Endothelial cell of umbilical vein (primary cell): Measurements from ENCODE around the gene GALNT1. TPM values are rescaled to one million over a fixed set of nuclear protein-coding genes. Genes with fewer than 3 reads are reported as not detected.

Source experiments
- BruUV-seq: library from RNA; stranded (reverse); fragments of 400-500 nt; replicated peaks from 2 replicates; lab custom pipeline; 2021; lab: Mats Ljungman, UMichigan
- CTCF ChIA-PET: fragments of 300-600, 350-600 bp; sonication (Branson Sonifier 250); formaldehyde crosslinking; loops from one replicate; lab custom pipeline; 2021; ENCODE audit warnings: antibody characterized with exemption, inconsistent platforms; lab: Charles Lee
- POLR2A ChIA-PET: fragments of 300-600, 350-600 bp; sonication (Branson Sonifier 250); formaldehyde crosslinking; loops from one replicate; lab custom pipeline; 2021; ENCODE audit warnings: antibody characterized with exemption, inconsistent platforms; lab: Charles Lee
- DNase-seq: peaks from one replicate; pipeline ENCODE4 v3.0.0-alpha.2; 2011; ENCODE audit warnings: low read depth, low spot score
- FAIRE-seq: peaks from 2 replicates; lab custom pipeline; 2011; peaks lifted over from hg19 to GRCh38; lab: Jason Lieb, UNC
- H2AFZ ChIP-seq: 2 replicates; pipeline ENCODE4 v1.6.0; 2012; ENCODE audit warnings: low read depth, low read length, control low read depth, inconsistent platforms
- H3K27ac ChIP-seq: 2 replicates; pipeline ENCODE4 v1.5.1; 2011; ENCODE audit warnings: low read depth, mild to moderate bottlenecking, control low read depth, low read length, moderate library complexity; ENCODE audit not compliant: insufficient read depth
- H3K27me3 ChIP-seq, 2 experiments: 2 replicates each; pipeline versions ENCODE4 v1.6.0 to v1.6.1; 2011; ENCODE audit warnings: low read length in 2 of 2, mixed read lengths in 1 of 2; ENCODE audit not compliant: control insufficient read depth in 2 of 2, insufficient read depth in 2 of 2
- H3K36me3 ChIP-seq, 2 experiments: 2 replicates in 1 of 2; 3 replicates in 1 of 2; pipeline ENCODE4 v1.5.1; 2011; ENCODE audit warnings: low read length in 2 of 2, mild to moderate bottlenecking in 1 of 2, moderate library complexity in 1 of 2; ENCODE audit not compliant: control insufficient read depth in 2 of 2, insufficient read depth in 2 of 2; ENCODE audit errors: extremely low read depth in 1 of 2
- H3K4me1 ChIP-seq: 3 replicates; pipeline ENCODE4 v1.5.1; 2011; ENCODE audit warnings: mild to moderate bottlenecking, low read length; ENCODE audit not compliant: control insufficient read depth, insufficient read depth; ENCODE audit errors: extremely low read depth
- H3K4me2 ChIP-seq: 2 replicates; pipeline ENCODE4 v1.6.1; 2011; ENCODE audit warnings: low read length, control low read depth, mixed read lengths; ENCODE audit not compliant: insufficient read depth
- H3K4me3 ChIP-seq, 3 experiments: fragments of 200-600 bp in 1 of 3; sonication (generic), shearing (Covaris generic) in 1 of 3; replicated peaks in 1 of 3; 2 replicates each; pipeline ENCODE4 v1.5.1; 2011 to 2016; ENCODE audit warnings: control low read depth in 3 of 3, low read length in 3 of 3, mild to moderate bottlenecking in 2 of 3, inconsistent platforms in 1 of 3, low read depth in 1 of 3, moderate library complexity in 1 of 3; ENCODE audit not compliant: insufficient read depth in 1 of 3
- H3K79me2 ChIP-seq: 2 replicates; pipeline ENCODE4 v1.6.0; 2012; ENCODE audit warnings: low read length, inconsistent platforms; ENCODE audit not compliant: control insufficient read depth, insufficient read depth
- H3K9ac ChIP-seq: replicated peaks from 2 replicates; pipeline ENCODE3; 2011; ENCODE audit warnings: low read length, control low read depth; ENCODE audit not compliant: insufficient read depth; ENCODE audit errors: extremely low read depth
- H3K9me1 ChIP-seq: replicated peaks from 3 replicates; pipeline ENCODE4 v1.6.0; 2011; ENCODE audit warnings: mild to moderate bottlenecking, low read length; ENCODE audit not compliant: control insufficient read depth, insufficient read depth; ENCODE audit errors: extremely low read depth
- H3K9me3 ChIP-seq: replicated peaks from 2 replicates; pipeline ENCODE4 v1.5.1; 2012; ENCODE audit warnings: low read length, inconsistent platforms; ENCODE audit not compliant: control insufficient read depth, insufficient read depth
- H4K20me1 ChIP-seq: replicated peaks from 2 replicates; pipeline ENCODE3; 2011; ENCODE audit warnings: mild to moderate bottlenecking, low read length; ENCODE audit not compliant: control insufficient read depth, insufficient read depth; ENCODE audit errors: extremely low read depth
- CTCF ChIP-seq, 2 donors: IDR thresholded peaks; 1 replicate in 1 of 2; 2 replicates in 1 of 2; pipeline ENCODE4 v1.5.1; 2011; ENCODE audit warnings: low read length in 2 of 2, mild to moderate bottlenecking in 2 of 2, moderate library complexity in 2 of 2, control low read depth in 1 of 2, inconsistent platforms in 1 of 2, low read depth in 1 of 2; ENCODE audit not compliant: insufficient read depth in 1 of 2; ENCODE audit errors: extremely low read depth in 1 of 2
- EZH2 ChIP-seq: IDR thresholded peaks from 2 replicates; pipeline ENCODE4 v1.6.1; 2012; ENCODE audit warnings: borderline replicate concordance, low read depth, mild to moderate bottlenecking, moderate library complexity, low read length, inconsistent platforms; ENCODE audit not compliant: severe bottlenecking
- FOS ChIP-seq: IDR thresholded peaks from 2 replicates; pipeline ENCODE4 v1.6.1; 2011; ENCODE audit warnings: mild to moderate bottlenecking, low read length, moderate library complexity, borderline replicate concordance; ENCODE audit not compliant: insufficient read depth
- GATA2 ChIP-seq: IDR thresholded peaks from 2 replicates; pipeline ENCODE4 v1.7.0; 2011; ENCODE audit warnings: low read depth, mild to moderate bottlenecking, moderate library complexity, mixed read lengths, low read length; ENCODE audit not compliant: insufficient read length, insufficient read depth
- JUN ChIP-seq: IDR thresholded peaks from 2 replicates; pipeline ENCODE4 v1.6.1; 2011; ENCODE audit warnings: borderline replicate concordance, low read depth; ENCODE audit not compliant: insufficient read length, insufficient read depth
- MAX ChIP-seq: IDR thresholded peaks from 2 replicates; pipeline ENCODE4 v1.6.1; 2011; ENCODE audit not compliant: insufficient read depth, insufficient read length
- MYC ChIP-seq: IDR thresholded peaks from one replicate; pipeline ENCODE4 v1.6.1; 2011; ENCODE audit warnings: mild to moderate bottlenecking, low read depth, low read length
- POLR2A ChIP-seq: IDR thresholded peaks from 2 replicates; pipeline ENCODE4 v1.6.1; 2012; ENCODE audit warnings: low read depth, mild to moderate bottlenecking, control low read depth, low read length
- POLR2AphosphoS5 ChIP-seq: IDR thresholded peaks from 2 replicates; pipeline ENCODE4 v1.6.1; 2012; ENCODE audit warnings: low read depth, mild to moderate bottlenecking, control low read depth, low read length, moderate library complexity; ENCODE audit not compliant: insufficient read depth
- dilution Hi-C: fragments of 300-500 bp; cut with MboI; formaldehyde crosslinking; loops from one replicate; pipeline ENCODE4 v1.15.0; 2019; ENCODE audit warnings: low sequenced_read_pairs; ENCODE audit not compliant: extremely low pct_ligation_motif_present
- intact Hi-C: fragments of 100-400 bp; cut with micrococcal nuclease; formaldehyde crosslinking; loops from one replicate; pipeline ENCODE4 v1.10.0; 2022
- polyA plus RNA-seq, 4 experiments: library from polyadenylated mRNA; depleted of rRNA in 3 of 4; stranded (reverse) in 3 of 4; unstranded in 1 of 4; fragments of >200 nt; gene quantifications; 2 replicates each; pipeline versions ENCODE4 v1.2.1 to v1.2.3, GENCODE V29; 2011 to 2012; ENCODE audit warnings: missing spikeins in 1 of 4
- total RNA-seq: library from RNA; stranded (reverse); gene quantifications from 2 replicates; pipeline ENCODE4 v1.2.3, GENCODE V29; 2021

Gene GALNT1
- total and polyA plus RNA-seq, 2 donors (not counting 3 experiments of a cell fraction or from before 2014, with no cell fraction given): 89.9 to 360 TPM

- no peaks in the 10 kb centered on the region for H3K9me3 ChIP-seq
- intact Hi-C loops (no loop called here), dilution Hi-C loops (no loop called here)
- CTCF ChIA-PET: interaction anchor here (0.6 to 2.2 kb wide), 3 partner anchors 10 to 205 kb away, joined by 3 to 5 read pairs (median 3); no protein-coding TSS in a partner anchor
- FAIRE-seq: no peak
- no peak overlapping the region for H3K4me3 ChIP-seq
- no peak overlapping the region for H3K27ac ChIP-seq
- no peak for DNase-seq
- H2AFZ ChIP-seq: no peak overlapping the region
- H3K4me2 ChIP-seq: no peak overlapping the region
- H3K9ac ChIP-seq: no peak overlapping the region
- BruUV-seq: no TSS peak
- TF ChIP-seq MAX: no peak
- TF ChIP-seq EZH2: no peak
- H3K79me2 ChIP-seq: no peaks in the 10 kb centered on the region
- no peaks in the 10 kb centered on the region for H4K20me1 ChIP-seq
- H3K36me3 ChIP-seq: no peaks in the 10 kb centered on the region
- POLR2A ChIA-PET: no interaction called here
- H3K27me3 ChIP-seq: no peaks in the 10 kb centered on the region
- H3K4me1 ChIP-seq: no peaks in the 10 kb centered on the region
- H3K9me1 ChIP-seq: no peaks in the 10 kb centered on the region
These were observed 164.3 kb downstream of the GALNT1 start for GRCh38 chr18:35745814-35746213.

GRCh38 chr18:35746826-35747339 is 165.3 kb downstream of the GALNT1 start:
- Histone ChIP-seq H3K9ac (no peak overlapping the region), H3K79me2 (no peaks in the 10 kb centered on the region), H4K20me1 (no peaks in the 10 kb centered on the region), H2AFZ (no peak overlapping the region), H3K4me2 (no peak overlapping the region), H3K27ac (no peak overlapping the region), H3K9me1 (no peaks in the 10 kb centered on the region), H3K4me3 (no peak overlapping the region), H3K9me3 (no peaks in the 10 kb centered on the region), H3K36me3 (no peaks in the 10 kb centered on the region), H3K27me3 (no peaks in the 10 kb centered on the region), H3K4me1 (no peaks in the 10 kb centered on the region)
- POLR2A ChIA-PET: no interaction called here
- intact Hi-C loops (no loop called here), dilution Hi-C loops (no loop called here)
- BruUV-seq: no TSS peak
- FAIRE-seq: no peak
- DNase-seq: no peak
- CTCF ChIA-PET: interaction anchor here (2.2 kb wide), 1 partner anchor 9 kb away, joined by 5 read pairs; no protein-coding TSS in a partner anchor
- TF ChIP-seq MAX (no peak), GATA2 (no peak), JUN (no peak), POLR2AphosphoS5 (no peak), MYC (no peak), FOS (no peak), EZH2 (no peak), CTCF (IDR thresholded peaks at IDR 0.05; ENCODE audit: extremely low read depth in 1 of 2, insufficient read depth in 1 of 2, low read depth in 1 of 2, low read length in 2 of 2) (no peak), POLR2A (no peak)
